ENCODE data around the gene BNIP5.
"Not testable (repeated sequence)": the region's sequence is repeated elsewhere in the genome, so short reads cannot be mapped to it uniquely, and the experiment has no call there.

BNIP5 gene

GRCh38 chr6:36340618-36341454 lies 4.1 kb upstream of the BNIP5 start:
- DNase-seq, result peak; percentile 74 to 75

GRCh38 chr6:36340306-36340617 lies 3.6 kb upstream of the BNIP5 start:
- no peak for DNase-seq

DNA sequence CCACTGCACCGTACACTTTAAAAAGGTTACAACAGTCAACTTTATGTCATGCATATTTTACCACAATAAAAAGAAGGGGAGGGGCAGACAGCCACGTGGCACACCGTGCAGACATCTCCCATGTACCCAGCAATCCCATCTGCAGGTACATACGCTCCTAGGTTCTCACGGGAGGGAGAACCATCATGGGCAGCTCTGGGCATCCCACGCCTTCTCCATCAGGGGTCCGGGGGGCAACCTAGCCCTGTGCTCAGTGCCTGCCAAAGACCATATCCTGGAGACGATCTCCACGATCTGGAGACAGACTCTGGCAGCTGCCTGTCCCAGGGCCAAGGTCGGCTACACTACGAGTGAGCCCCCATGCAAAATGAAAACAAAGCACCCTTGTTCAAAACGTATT lies 2.5 kb upstream of the BNIP5 start:
- no peak for DNase-seq

DNA sequence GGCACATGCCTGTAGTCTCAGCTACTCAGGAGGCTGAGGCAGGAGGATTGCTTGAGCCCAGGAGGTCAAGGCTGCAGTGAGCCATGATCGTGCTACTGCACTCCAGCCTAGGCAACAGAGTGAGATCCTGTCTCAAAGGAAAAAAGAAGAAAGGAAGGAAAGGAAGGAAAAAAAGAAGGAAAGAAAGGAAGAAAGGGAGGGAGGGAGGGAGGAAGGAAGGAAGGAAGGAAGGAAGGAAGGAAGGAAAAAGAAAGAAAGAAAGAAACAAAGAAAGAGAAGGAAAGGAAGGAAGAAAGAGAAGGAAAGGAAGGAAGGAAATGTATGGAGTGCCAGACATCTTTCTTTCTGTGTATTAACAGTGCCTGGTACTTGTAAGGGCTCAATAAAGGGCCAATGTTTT lies 1.5 kb upstream of the BNIP5 start:
- DNase-seq, result not testable (repeated sequence)

- DNase-seq, result no peak
These were observed 1.1 kb upstream of the BNIP5 start for GRCh38 chr6:36337814-36338213.

DNA sequence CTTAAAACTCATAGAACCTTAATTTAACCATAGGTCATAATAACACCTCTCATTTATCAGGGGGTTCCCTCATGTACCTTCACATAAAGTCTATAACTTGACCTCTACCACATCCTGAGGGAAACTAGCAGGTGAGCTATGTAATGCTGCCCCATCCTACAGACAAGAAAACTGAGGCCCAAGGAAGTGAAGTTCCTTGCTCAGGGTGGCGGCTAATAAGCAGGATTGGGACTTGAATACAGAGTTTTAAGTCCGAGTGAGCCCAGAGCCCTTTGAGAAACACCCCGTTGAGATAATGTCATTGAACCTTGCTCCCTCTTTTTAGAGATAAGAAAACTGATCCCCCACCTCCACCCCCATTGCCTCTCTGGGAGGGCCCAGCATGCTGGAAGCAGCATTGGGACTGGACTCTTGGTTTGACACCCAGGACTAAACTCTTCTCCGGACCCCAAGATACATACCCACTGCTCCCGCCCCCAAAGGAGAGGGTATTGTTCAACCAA lies 429 bp downstream of the BNIP5 start:
- DNase-seq, result no peak

DNA sequence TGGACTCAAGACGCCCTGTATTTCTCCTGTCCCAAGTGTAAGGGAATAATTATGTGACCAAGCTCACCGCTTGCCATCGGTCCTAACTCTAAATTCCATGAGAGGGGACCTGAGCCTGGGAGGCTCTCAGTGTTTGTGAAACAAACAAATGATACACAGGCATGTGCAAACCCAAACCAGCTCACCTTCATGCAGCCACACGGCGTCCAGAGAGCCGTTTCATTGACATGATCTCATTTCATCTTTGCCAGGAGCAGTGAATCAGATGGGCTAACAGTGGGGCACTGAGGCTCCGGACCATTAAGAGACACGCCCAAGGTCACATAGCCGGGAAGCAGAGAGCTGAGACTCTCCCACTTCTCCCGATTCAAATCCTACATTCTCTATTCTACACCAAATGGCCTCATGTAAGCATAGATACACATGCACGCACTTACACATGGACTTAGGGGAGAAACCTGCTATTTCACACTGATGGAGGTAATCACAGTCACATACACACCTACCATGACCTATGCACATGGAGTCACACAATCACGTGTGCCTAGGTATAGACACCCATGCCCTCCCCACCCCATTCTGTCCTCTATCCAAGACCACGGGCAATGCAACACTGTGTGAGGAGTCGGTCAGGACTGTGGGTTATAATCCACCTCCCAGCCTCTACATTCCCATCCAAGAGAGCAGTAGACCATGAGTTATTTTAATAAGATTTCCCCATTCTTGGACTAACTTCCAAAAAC lies 1.1 kb downstream of the BNIP5 start:
- no peak for DNase-seq

DNA sequence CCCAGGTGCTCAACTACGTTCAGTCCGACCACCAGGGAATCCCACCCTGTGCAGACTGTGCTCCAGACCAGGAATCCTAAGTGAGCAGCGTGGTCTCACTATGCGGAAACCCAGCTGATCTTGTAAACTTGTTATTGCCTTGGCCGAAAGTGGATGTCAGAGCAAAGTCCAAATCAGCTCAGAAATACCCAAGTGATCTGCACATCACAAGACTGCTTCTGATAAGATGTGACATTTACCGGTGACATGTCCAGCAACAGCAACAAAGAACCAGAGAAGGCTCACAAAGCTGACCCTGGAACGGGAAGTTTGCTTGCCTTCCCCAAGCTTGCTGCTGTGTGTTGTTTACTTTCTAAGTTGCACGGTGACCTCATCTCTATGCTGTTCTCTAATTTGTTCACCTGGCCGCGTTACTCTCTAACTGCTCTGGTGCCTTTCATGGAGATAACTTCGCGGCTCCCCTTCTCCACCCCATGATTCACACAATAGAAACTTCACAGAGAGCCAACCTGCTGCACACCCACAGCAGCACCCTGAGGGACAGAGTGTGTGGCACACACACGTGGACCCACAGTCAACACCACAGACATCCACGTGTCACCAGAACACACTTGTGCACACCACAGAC lies 1.7 kb downstream of the BNIP5 start:
- no peak for DNase-seq

DNA sequence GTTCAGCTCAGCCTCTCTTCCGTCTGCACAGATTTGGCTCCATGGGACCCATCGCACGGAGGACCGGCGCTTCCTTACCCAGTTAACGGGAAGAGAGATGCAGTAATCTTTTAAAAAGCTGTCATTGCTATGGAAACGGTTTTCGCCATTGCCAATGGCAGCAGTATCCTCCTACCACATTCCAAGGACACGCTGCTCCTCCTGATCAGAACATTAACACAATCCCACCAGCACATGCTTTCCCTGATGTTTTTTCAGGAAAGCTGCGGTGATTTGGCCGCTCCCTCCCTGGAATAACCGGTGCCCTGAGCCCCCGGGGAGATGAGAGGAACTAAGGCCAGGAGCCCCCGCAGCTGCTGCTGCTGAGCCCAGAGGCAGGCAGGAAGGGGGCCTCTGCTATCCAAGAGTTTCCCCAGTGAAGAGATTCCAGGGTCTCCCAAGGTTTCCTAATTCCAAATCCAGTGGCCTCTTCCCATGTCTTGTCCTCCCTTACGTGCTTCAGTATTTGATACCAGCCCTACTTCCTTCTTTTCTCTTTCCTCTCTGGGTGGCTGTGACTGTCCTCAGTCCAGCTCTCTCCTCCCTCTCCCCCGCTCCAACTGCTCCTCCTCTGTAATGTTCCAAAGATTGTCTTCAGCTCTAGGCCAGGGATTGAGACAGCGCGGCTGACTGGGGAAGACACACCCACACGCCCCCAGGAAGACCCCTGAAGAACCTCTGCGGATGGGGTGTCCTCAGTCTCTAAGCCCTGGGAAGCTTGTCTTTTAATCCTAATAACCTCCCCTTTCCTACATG lies 2.6 kb downstream of the BNIP5 start:
- DNase-seq, result no peak

- no peak for DNase-seq
These were observed 3.4 kb downstream of the BNIP5 start for GRCh38 chr6:36333171-36333895.

GRCh38 chr6:36331381-36331780 lies 5.3 kb downstream of the BNIP5 start:
- no peak for DNase-seq

- no peak for DNase-seq
These were observed 6.3 kb downstream of the BNIP5 start for GRCh38 chr6:36330366-36330765.

- DNase-seq, result no peak
These were observed 6.8 kb downstream of the BNIP5 start for GRCh38 chr6:36329798-36330291.

DNA sequence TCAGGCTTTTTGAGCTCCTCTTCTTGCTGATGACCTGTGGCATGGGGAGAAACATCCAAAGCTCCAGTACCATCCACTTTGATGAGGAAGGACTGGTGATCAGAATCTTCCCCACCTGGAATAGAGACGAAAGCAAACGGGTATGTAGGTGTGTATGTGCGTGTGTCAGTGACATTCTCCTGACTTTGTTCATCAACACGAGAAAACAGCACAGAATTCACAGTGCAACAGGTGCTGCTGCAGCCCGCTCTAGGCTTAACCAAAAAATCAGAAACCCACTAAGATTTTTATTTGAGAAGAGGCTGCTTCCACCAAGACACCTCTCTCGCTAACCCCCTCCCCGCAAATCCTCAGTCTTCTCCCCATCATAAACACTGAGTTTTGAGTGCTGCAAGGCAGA lies 8.1 kb downstream of the BNIP5 start:
- no peak for DNase-seq

GRCh38 chr6:36327919-36328236 lies 8.8 kb downstream of the BNIP5 start:
- no peak for DNase-seq

DNA sequence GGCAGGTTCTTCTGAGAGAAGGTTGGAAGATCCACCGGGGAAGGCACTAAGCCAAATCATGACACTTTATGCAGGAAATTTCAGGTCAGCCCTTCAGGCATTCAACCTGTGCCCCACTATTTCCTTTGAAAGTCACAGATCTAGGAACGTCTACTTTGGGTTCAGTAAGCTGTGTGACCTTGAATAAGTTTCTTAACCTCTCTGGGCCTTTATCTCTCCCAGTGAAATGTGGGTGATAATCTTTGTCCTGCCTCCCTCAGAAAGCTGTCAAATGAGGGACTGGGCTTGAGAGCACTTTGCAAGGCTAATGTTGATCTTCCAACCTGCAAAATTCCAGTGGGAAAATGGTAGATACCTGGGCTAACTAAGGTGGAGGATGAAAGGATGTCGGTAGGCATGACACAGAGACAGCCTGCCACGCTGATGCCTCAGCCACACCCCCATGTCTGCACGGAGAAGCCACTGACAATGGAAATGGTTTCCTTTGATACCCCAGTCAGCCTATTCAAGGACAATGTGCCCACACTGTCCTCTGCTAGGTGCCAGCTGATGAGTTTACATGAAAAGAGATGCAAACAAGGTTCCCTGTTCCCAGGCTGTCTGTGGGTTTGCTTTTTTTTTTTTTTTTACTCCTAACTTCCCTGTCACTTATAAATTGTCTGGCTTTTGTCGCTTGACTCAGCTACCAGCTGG lies 9.3 kb downstream of the BNIP5 start:
- no peak for DNase-seq

DNA sequence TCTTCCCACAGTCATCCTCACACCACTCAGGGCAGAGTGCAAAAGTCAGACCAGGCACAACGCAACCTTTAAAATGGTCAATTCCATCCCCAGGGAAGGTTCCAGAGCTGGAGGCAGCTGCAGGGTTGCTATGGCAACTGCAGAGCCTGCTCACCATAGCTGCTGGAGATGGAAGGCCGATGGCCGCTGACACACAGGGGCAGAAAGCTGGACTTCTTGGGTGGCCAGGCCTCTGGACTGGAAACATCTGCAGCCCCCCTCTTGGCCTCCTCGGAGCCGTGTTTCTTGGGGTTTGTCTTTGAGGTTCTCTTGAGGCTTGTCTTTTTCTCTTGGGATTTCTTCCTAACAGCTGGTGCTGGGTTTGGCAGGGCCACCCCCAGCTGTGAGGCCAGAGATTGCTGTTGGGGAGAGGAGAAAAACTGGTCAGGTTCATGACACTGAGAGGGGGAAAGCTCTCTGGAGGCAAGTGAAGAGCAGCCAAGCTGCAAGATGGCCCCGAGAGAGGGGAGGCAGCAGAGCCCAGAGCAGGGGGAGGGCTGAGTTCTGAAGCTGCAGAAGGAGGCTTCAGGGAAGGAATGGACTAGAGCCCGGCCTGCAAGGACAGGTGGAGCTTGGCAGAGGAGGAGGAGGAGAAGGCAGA lies 10.2 kb downstream of the BNIP5 start:
- no peak for DNase-seq

DNA sequence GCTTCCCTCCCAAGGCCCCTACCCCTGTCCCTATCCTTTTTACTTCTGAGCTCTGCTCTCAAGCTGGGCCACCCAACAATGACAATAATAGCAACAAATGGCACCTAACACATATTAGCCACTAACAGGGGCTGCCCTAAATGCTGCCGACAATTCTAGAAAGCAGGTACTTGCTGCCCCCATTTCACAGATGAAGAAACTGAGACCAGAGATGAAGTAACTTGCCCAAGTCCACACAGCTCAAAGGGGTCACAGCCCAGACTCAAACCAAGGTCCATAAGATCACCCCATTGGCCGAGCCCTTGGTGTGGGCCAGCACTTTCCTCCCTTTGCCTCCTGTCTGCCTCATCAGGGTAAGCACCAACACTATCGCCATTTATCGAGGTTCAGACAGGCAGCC lies 12.0 kb downstream of the BNIP5 start:
- no peak for DNase-seq

GRCh38 chr6:36324191-36324590 lies 12.5 kb downstream of the BNIP5 start:
- DNase-seq, result no peak

GRCh38 chr6:36323062-36323461 lies 13.6 kb downstream of the BNIP5 start:
- peak in 1 of 2 donors; percentile 8 for DNase-seq

DNA sequence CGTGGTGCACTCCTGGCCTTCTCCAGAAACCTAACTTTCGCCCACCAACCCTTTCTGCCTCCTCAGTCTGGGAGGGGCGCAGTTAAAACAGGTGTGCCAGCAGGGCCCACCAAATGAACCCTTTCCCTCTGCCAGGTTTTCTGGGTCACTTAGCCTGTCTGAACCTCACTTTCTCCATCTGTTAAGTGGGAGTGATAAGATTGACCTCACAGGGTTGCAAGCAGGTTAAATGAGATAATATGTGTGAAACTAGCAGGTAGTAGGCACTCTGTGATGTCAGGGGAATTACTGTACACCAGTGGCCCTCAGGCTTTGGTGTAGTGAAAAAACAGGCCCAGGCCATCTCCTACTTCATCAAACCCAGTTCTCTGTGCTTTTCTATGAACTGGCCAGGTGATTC lies 14.1 kb downstream of the BNIP5 start:
- DNase-seq, result no peak
